GM12878 (cell line): ENCODE data around the gene LONP1. TPM values are rescaled to one million over a fixed set of nuclear protein-coding genes. Genes with fewer than 3 reads are reported as not detected.
A peak's percentile ranks its signal among the peaks of the same experiment; 100 is the strongest.

Experiments used
- ASH2L ChIP-seq: fragments of 300-600, 200-600 bp; sonication (generic); IDR thresholded peaks from 2 replicates; pipeline ENCODE4 v1.6.1; 2017; ENCODE audit warnings: low read depth, mild to moderate bottlenecking, borderline replicate concordance
- BCL11A ChIP-seq: IDR thresholded peaks from 2 replicates; pipeline ENCODE4 v1.6.1; 2011; ENCODE audit warnings: low read depth, low read length
- BMI1 ChIP-seq: fragments of 450-650 bp; IDR thresholded peaks from 2 replicates; pipeline ENCODE4 v1.6.1; 2016; ENCODE audit warnings: mild to moderate bottlenecking, moderate library complexity, borderline replicate concordance
- CEBPZ ChIP-seq: fragments of 150-350 bp; IDR thresholded peaks from 2 replicates; pipeline ENCODE4 v1.6.1; 2016; ENCODE audit warnings: low read depth, low read length
- CHD4 ChIP-seq: fragments of 200-600 bp; sonication (generic); IDR thresholded peaks from 2 replicates; pipeline ENCODE4 v1.6.1; 2016; ENCODE audit warnings: mild to moderate bottlenecking
- HDAC2 ChIP-seq: fragments of 200-600 bp; sonication (generic); IDR thresholded peaks from 2 replicates; pipeline ENCODE4 v1.6.1; 2017
- IRF4 ChIP-seq: IDR thresholded peaks from 2 replicates; pipeline ENCODE4 v1.6.1; 2011; ENCODE audit warnings: low read depth, low read length
- JUNB ChIP-seq: IDR thresholded peaks from 2 replicates; pipeline ENCODE4 v1.6.1; 2016; ENCODE audit warnings: antibody characterized with exemption, mild to moderate bottlenecking
- JUND ChIP-seq: IDR thresholded peaks from 2 replicates; pipeline ENCODE4 v1.6.1; 2012; ENCODE audit warnings: low read depth, mild to moderate bottlenecking, low read length, improper control_type of control experiment, moderate library complexity
- MTA2 ChIP-seq: fragments of 450-650 bp; IDR thresholded peaks from 2 replicates; pipeline ENCODE4 v1.6.1; 2016; ENCODE audit warnings: low read depth, mild to moderate bottlenecking, moderate library complexity
- NKRF ChIP-seq: fragments of 450-650 bp; conservative IDR thresholded peaks from 2 replicates; pipeline ENCODE4 v1.6.1; 2017; ENCODE audit warnings: mild to moderate bottlenecking, moderate library complexity
- PKNOX1 ChIP-seq: fragments of 450-650 bp; IDR thresholded peaks from 2 replicates; pipeline ENCODE4 v1.6.1; 2016; ENCODE audit warnings: mild to moderate bottlenecking
- SMAD1 ChIP-seq: fragments of 450-650 bp; IDR thresholded peaks from 2 replicates; pipeline ENCODE4 v1.6.1; 2018; ENCODE audit warnings: mild to moderate bottlenecking, low read depth; ENCODE audit not compliant: partially characterized antibody
- STAT1 ChIP-seq: fragments of 450-650 bp; conservative IDR thresholded peaks from 2 replicates; pipeline ENCODE4 v1.6.1; 2014; ENCODE audit warnings: antibody characterized with exemption, mild to moderate bottlenecking
- TCF7 ChIP-seq: IDR thresholded peaks from 2 replicates; pipeline ENCODE4 v1.6.1; 2014; ENCODE audit warnings: antibody characterized with exemption, borderline replicate concordance
- polyA plus RNA-seq, 11 experiments: library from polyadenylated mRNA; depleted of rRNA in 4 of 11; unstranded in 6 of 11; stranded (reverse) in 5 of 11; fragments of >200 nt; fragmentation: Nextera tagmentation in 4 of 11; fragmentation: Illumina TruSeq in 1 of 11; extraction: Ambion mirVana in 4 of 11; extraction: Trizol in 1 of 11; gene quantifications; 1 replicate in 1 of 11; 2 replicates in 10 of 11; pipeline versions ENCODE4 v1.2.1 to v1.2.3, GENCODE V29; 2011 to 2016; ENCODE audit warnings: inconsistent platforms in 2 of 11, missing spikeins in 2 of 11, low read depth in 1 of 11
- total RNA-seq, 4 experiments: library from RNA; depleted of rRNA in 3 of 4; stranded (reverse); fragments of >200 nt in 3 of 4; fragmentation: Illumina TruSeq in 1 of 4; extraction: Trizol in 1 of 4; gene quantifications; 2 replicates each; pipeline versions ENCODE4 v1.2.1 to v1.2.3, GENCODE V29; 2013 to 2021

Gene LONP1
- total and polyA plus RNA-seq, 10 of the 15 experiments (the other 5 are each of a cell fraction or from before 2014, with no cell fraction given): 0.61 to 136 (median 59.5) TPM

- TF ChIP-seq BMI1 (no peak), SMAD1 (peak; percentile 47), BCL11A (no peak), TCF7 (no peak), MTA2 (0 out of 2 replicates have a peak, but pooled peaks have one; percentile 34), CHD4 (no peak), HDAC2 (no peak), STAT1 (no peak), JUNB (no peak), ASH2L (no peak), NKRF (no peak; the same call in 1 of the 2 replicates), IRF4 (0 out of 2 replicates have a peak, but pooled peaks have one; percentile 9), PKNOX1 (no peak), JUND (no peak), CEBPZ (no peak)
These were observed 39.9 kb downstream of the LONP1 start (continued) for GRCh38 chr19:5680084-5680436.
